ENCODE results near the gene ZDHHC22.

GRCh38 chr14:77180726-77181602 is 39.4 kb upstream of the ZDHHC22 start:
- TF ChIP-seq CTCF (IDR thresholded peaks at IDR 0.05) (no peak), EP300 (IDR thresholded peaks at IDR 0.05) (no peak), POLR2A (IDR thresholded peaks at IDR 0.05) (no peak)
